ENCODE results near the gene BMPR1B.

BMPR1B gene

GRCh38 chr4:95190751-95191436 lies 433.1 kb downstream of the BMPR1B start:
- TF ChIP-seq GABPA (IDR thresholded peaks at IDR 0.05; ENCODE audit: low read depth) (no peak), POLR2AphosphoS5 (IDR thresholded peaks at IDR 0.05; ENCODE audit: low read depth) (no peak), SPI1 (IDR thresholded peaks at IDR 0.05; ENCODE audit: borderline replicate concordance, low read depth) (no peak), CTCF (IDR thresholded peaks at IDR 0.05; ENCODE audit: insufficient read depth, low read length) (no peak)
- TF ChIP-seq, protein P1, sequence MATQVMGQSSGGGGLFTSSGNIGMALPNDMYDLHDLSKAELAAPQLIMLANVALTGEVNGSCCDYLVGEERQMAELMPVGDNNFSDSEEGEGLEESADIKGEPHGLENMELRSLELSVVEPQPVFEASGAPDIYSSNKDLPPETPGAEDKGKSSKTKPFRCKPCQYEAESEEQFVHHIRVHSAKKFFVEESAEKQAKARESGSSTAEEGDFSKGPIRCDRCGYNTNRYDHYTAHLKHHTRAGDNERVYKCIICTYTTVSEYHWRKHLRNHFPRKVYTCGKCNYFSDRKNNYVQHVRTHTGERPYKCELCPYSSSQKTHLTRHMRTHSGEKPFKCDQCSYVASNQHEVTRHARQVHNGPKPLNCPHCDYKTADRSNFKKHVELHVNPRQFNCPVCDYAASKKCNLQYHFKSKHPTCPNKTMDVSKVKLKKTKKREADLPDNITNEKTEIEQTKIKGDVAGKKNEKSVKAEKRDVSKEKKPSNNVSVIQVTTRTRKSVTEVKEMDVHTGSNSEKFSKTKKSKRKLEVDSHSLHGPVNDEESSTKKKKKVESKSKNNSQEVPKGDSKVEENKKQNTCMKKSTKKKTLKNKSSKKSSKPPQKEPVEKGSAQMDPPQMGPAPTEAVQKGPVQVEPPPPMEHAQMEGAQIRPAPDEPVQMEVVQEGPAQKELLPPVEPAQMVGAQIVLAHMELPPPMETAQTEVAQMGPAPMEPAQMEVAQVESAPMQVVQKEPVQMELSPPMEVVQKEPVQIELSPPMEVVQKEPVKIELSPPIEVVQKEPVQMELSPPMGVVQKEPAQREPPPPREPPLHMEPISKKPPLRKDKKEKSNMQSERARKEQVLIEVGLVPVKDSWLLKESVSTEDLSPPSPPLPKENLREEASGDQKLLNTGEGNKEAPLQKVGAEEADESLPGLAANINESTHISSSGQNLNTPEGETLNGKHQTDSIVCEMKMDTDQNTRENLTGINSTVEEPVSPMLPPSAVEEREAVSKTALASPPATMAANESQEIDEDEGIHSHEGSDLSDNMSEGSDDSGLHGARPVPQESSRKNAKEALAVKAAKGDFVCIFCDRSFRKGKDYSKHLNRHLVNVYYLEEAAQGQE (IDR thresholded peaks at IDR 0.05; ENCODE audit: insufficient replicate concordance, low read depth), result no peak
- no peak for DNase-seq (ENCODE audit: low read depth in 1 of 2, low spot score in 1 of 2)

GRCh38 chr4:95191537-95191936 lies 433.8 kb downstream of the BMPR1B start:
- TF ChIP-seq, protein P1 (IDR thresholded peaks at IDR 0.05; ENCODE audit: insufficient replicate concordance, low read depth), result no peak
- TF ChIP-seq SPI1 (IDR thresholded peaks at IDR 0.05; ENCODE audit: borderline replicate concordance, low read depth) (no peak), GABPA (IDR thresholded peaks at IDR 0.05; ENCODE audit: low read depth) (no peak)
- DNase-seq (ENCODE audit: low read depth in 1 of 2, low spot score in 1 of 2), result no peak
- H3K4me3 ChIP-seq (replicated peaks; ENCODE audit: insufficient read depth, low read length), result no peak overlapping the region
- H3K27ac ChIP-seq (replicated peaks), result no peak overlapping the region
- no peaks in the 10 kb centered on the region for H3K27me3 ChIP-seq (ENCODE audit: insufficient read depth, poor library complexity, severe bottlenecking)

More at GRCh38 chr4:95190751-95191436, 433.1 kb downstream of the BMPR1B start:
- no peak overlapping the region for H3K4me3 ChIP-seq (replicated peaks; ENCODE audit: insufficient read depth, low read length)
- H3K27ac ChIP-seq (replicated peaks), result no peak overlapping the region
- H3K27me3 ChIP-seq (ENCODE audit: insufficient read depth, poor library complexity, severe bottlenecking), result no peaks in the 10 kb centered on the region

- no peak overlapping the region for H3K27ac ChIP-seq (replicated peaks)
- H3K27me3 ChIP-seq (ENCODE audit: insufficient read depth, poor library complexity, severe bottlenecking), result no peaks in the 10 kb centered on the region
- TF ChIP-seq GABPA (IDR thresholded peaks at IDR 0.05; ENCODE audit: low read depth), result no peak
- TF ChIP-seq, protein P1 (IDR thresholded peaks at IDR 0.05; ENCODE audit: insufficient replicate concordance, low read depth), result no peak
- no peak for TF ChIP-seq CTCF (IDR thresholded peaks at IDR 0.05; ENCODE audit: insufficient read depth, low read length)
- TF ChIP-seq POLR2AphosphoS5 (IDR thresholded peaks at IDR 0.05; ENCODE audit: low read depth), result no peak
- no peak for TF ChIP-seq SPI1 (IDR thresholded peaks at IDR 0.05; ENCODE audit: borderline replicate concordance, low read depth)
- no peak overlapping the region for H3K4me3 ChIP-seq (replicated peaks; ENCODE audit: insufficient read depth, low read length)
- no peak for DNase-seq (ENCODE audit: low read depth in 1 of 2, low spot score in 1 of 2)
Measured at GRCh38 chr4:95193391-95194224, 435.9 kb downstream of the BMPR1B start.

Measured in HL-60 (cell line).